Nephron progenitor cell (in vitro differentiated cells): Measurements from ENCODE around the gene TTK.

ENCODE experiments used
- DNase-seq: peaks from one replicate; pipeline ENCODE4 v3.0.0; 2021
- H3K27ac Mint-ChIP-seq: 2 replicates; pipeline ENCODE4 v1.8.0; 2021; ENCODE audit warnings: mild to moderate bottlenecking, moderate library complexity, mixed read lengths
- H3K27me3 Mint-ChIP-seq: 2 replicates; pipeline ENCODE4 v1.8.0; 2021; ENCODE audit warnings: mild to moderate bottlenecking, low read depth, mixed read lengths; ENCODE audit not compliant: poor library complexity
- H3K36me3 Mint-ChIP-seq: 2 replicates; pipeline ENCODE4 v1.8.0; 2021; ENCODE audit warnings: low read depth, mixed read lengths
- H3K4me1 Mint-ChIP-seq: 2 replicates; pipeline ENCODE4 v1.8.0; 2021; ENCODE audit warnings: mixed read lengths
- H3K4me3 Mint-ChIP-seq: 2 replicates; pipeline ENCODE4 v1.8.0; 2021; ENCODE audit warnings: mild to moderate bottlenecking, moderate library complexity, mixed read lengths
- H3K9me3 Mint-ChIP-seq: 2 replicates; pipeline ENCODE4 v1.8.0; 2021; ENCODE audit warnings: mild to moderate bottlenecking, moderate library complexity, mixed read lengths
- CTCF ChIP-seq: fragments of 200-600 bp; sonication (generic); IDR thresholded peaks from 2 replicates; pipeline ENCODE4 v1.5.0; 2021; ENCODE audit warnings: antibody characterized with exemption

Gene TTK

GRCh38 chr6:80009531-80009930, 5.1 kb downstream of the TTK start:
- Mint-ChIP-seq H3K27me3 (no peaks in the 10 kb centered on the region), H3K4me1 (peaks cover 25% of the 10 kb centered on the region), H3K4me3 (no peak overlapping the region), H3K36me3 (peaks cover 55% of the 10 kb centered on the region), H3K9me3 (no peaks in the 10 kb centered on the region), H3K27ac (no peak overlapping the region)
- TF ChIP-seq CTCF, result no peak
- no peak for DNase-seq

DNA sequence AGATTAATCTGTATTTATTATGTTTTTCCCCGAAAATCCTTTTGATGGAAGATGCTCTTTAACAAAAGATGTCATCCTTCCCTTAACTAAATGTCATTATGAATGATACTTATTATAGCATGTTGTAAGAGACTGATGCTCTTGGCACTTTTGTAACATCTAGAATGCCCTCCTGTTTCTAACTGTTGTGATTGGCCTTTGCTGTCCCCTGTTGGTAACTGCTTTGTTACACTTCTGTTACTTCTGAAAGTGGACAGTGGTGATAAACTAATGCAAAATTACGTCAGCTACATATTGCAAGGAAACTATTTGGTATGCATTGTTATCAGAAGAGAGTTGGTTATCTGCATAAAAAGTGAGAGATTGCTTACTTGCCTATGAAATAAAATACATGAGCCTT, 5.8 kb downstream of the TTK start:
- H3K36me3 Mint-ChIP-seq, result peaks cover 63% of the 10 kb centered on the region
- no peak for DNase-seq
- H3K27ac Mint-ChIP-seq, result no peak overlapping the region
- TF ChIP-seq CTCF, result no peak
- H3K4me1 Mint-ChIP-seq, result peaks cover 19% of the 10 kb centered on the region
- H3K27me3 Mint-ChIP-seq, result no peaks in the 10 kb centered on the region
- H3K4me3 Mint-ChIP-seq, result no peak overlapping the region
- H3K9me3 Mint-ChIP-seq, result no peaks in the 10 kb centered on the region

GRCh38 chr6:80015839-80016435, 11.5 kb downstream of the TTK start:
- peaks cover 61% of the 10 kb centered on the region for H3K36me3 Mint-ChIP-seq
- TF ChIP-seq CTCF, result no peak
- no peak overlapping the region for H3K4me3 Mint-ChIP-seq

DNA sequence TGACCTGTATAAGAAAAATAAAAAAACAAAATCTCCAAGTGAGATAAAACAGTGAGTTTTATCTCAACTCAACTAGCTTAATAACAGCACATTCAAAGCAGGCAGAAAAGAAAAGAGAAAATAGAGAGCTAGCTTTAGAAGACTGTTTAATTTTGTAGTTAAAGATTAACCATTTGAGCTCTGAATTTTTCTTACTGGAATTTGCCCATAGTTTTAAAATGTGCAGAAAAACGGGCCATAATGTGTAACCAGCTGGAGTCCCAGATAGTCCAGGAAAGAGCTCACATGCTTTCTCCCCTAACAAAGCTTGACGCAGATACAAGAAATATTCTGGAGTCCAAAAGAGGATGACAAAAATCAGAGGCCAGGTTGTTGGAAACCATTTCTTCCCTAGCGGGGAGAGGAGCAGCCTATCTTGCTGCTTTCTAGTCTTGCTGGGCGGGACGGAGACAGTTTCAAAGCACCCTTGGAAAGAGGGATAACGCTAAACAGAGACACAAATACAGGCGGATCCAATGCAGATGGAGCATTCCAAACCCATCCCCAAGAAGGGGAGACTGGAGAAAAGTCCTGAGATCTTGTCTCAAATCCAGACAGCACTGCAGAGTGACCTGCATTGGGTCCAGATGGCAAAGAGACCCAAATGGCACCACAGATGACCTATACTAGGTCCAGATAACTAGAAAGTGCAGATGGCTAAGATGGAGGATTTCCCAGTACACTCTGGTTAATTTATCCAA, 16.1 kb downstream of the TTK start:
- no peak overlapping the region for H3K27ac Mint-ChIP-seq

More at GRCh38 chr6:80015839-80016435, 11.5 kb downstream of the TTK start:
- Mint-ChIP-seq H3K27ac (no peak overlapping the region), H3K27me3 (no peaks in the 10 kb centered on the region), H3K4me1 (no peaks in the 10 kb centered on the region), H3K9me3 (no peaks in the 10 kb centered on the region)
- no peak for DNase-seq

DNA sequence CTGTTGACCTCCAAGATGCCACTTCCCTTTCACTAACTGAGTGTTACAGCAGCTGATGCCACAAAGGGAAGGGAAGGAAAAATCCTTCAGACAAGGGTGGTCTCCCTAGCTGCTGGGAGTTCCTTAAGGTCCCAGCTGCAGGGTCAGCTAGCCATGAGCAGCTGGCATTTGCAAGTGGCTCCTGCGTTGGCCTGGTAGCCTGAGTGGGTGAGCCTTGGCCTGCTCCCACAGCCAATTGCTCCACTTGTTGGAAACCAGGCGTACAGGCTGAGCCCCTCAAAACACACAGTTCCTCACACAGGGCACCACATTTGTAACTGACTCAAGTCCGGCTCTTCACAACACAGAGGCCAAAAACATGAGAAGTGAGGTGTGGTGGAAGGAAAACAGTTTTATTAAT, 16.7 kb downstream of the TTK start:
- H3K4me1 Mint-ChIP-seq, result no peaks in the 10 kb centered on the region
- TF ChIP-seq CTCF, result no peak
- H3K4me3 Mint-ChIP-seq, result no peak overlapping the region
- no peaks in the 10 kb centered on the region for H3K9me3 Mint-ChIP-seq
- peaks cover 45% of the 10 kb centered on the region for H3K36me3 Mint-ChIP-seq
- H3K27ac Mint-ChIP-seq, result no peak overlapping the region
- no peaks in the 10 kb centered on the region for H3K27me3 Mint-ChIP-seq
- DNase-seq, result no peak

More for the DNA sequence above, 16.1 kb downstream of the TTK start:
- H3K36me3 Mint-ChIP-seq, result peaks cover 50% of the 10 kb centered on the region
- H3K4me3 Mint-ChIP-seq, result no peak overlapping the region
- DNase-seq, result no peak
- TF ChIP-seq CTCF, result no peak
- H3K4me1 Mint-ChIP-seq, result no peaks in the 10 kb centered on the region
- H3K9me3 Mint-ChIP-seq, result no peaks in the 10 kb centered on the region
- no peaks in the 10 kb centered on the region for H3K27me3 Mint-ChIP-seq

GRCh38 chr6:80021591-80021990, 17.1 kb downstream of the TTK start:
- peaks cover 43% of the 10 kb centered on the region for H3K36me3 Mint-ChIP-seq
- H3K27ac Mint-ChIP-seq, result no peak overlapping the region
- no peaks in the 10 kb centered on the region for H3K4me1 Mint-ChIP-seq
- H3K27me3 Mint-ChIP-seq, result no peaks in the 10 kb centered on the region
- H3K9me3 Mint-ChIP-seq, result no peaks in the 10 kb centered on the region
- H3K4me3 Mint-ChIP-seq, result no peak overlapping the region
- TF ChIP-seq CTCF, result no peak
- no peak for DNase-seq
